Panc1 (cell line): ENCODE results near the gene SPEM2. TPM values are rescaled to one million over a fixed set of nuclear protein-coding genes. Genes with fewer than 3 reads are reported as not detected.

Experiments
- ATAC-seq: fragments of 200-7000 bp; cut with Tn5 transposase; 2 replicates; pipeline ENCODE4 v1.9.1; 2020; ENCODE audit warnings: mild to moderate bottlenecking, moderate library complexity
- BruUV-seq: library from RNA; stranded (reverse); fragments of 400-500 nt; replicated peaks from 2 replicates; lab custom pipeline; 2021; lab: Mats Ljungman, UMichigan
- CTCF ChIA-PET: fragments of 300-600 bp; sonication (Branson Sonifier 250); formaldehyde crosslinking; loops from one replicate; lab custom pipeline; 2022; ENCODE audit warnings: antibody characterized with exemption; lab: Charles Lee
- POLR2A ChIA-PET: fragments of 300-600 bp; sonication (Branson Sonifier 250); formaldehyde crosslinking; loops from one replicate; lab custom pipeline; 2022; ENCODE audit warnings: antibody characterized with exemption; lab: Charles Lee
- DNase-seq: peaks from one replicate; pipeline ENCODE4 v3.0.0-alpha.2; 2010; ENCODE audit warnings: low read depth, low spot score
- H3K27ac ChIP-seq: 2 replicates; pipeline ENCODE4 v1.5.1; 2011; ENCODE audit warnings: mild to moderate bottlenecking, low read length, inconsistent platforms
- H3K27me3 ChIP-seq: fragments of 200-500 bp; sonication (Bioruptor generic); 2 replicates; pipeline ENCODE4 v1.6.0; 2014; ENCODE audit warnings: low read length, inconsistent platforms; ENCODE audit not compliant: control insufficient read depth, insufficient read depth
- H3K36me3 ChIP-seq: fragments of 200-500 bp; sonication (Bioruptor generic); 2 replicates; pipeline ENCODE4 v1.5.1; 2014; ENCODE audit warnings: inconsistent platforms, mild to moderate bottlenecking, low read length, moderate library complexity; ENCODE audit not compliant: control insufficient read depth, insufficient read depth
- H3K4me1 ChIP-seq: 2 replicates; pipeline ENCODE4 v1.5.1; 2011; ENCODE audit warnings: inconsistent platforms, mild to moderate bottlenecking, low read length, moderate library complexity; ENCODE audit not compliant: control insufficient read depth, insufficient read depth
- H3K4me3 ChIP-seq, 2 experiments: 2 replicates each; pipeline ENCODE4 v1.5.1; 2011 to 2012; ENCODE audit warnings: low read depth in 2 of 2, low read length in 2 of 2, mild to moderate bottlenecking in 2 of 2, inconsistent platforms in 1 of 2, moderate library complexity in 1 of 2
- H3K9me3 ChIP-seq: fragments of 200-500 bp; sonication (Bioruptor generic); 2 replicates; pipeline ENCODE4 v1.5.1; 2014; ENCODE audit warnings: low read depth, mild to moderate bottlenecking, inconsistent platforms, low read length, moderate library complexity; ENCODE audit not compliant: control insufficient read depth, insufficient read depth
- CTCF ChIP-seq: fragments of 450-650 bp; IDR thresholded peaks from 2 replicates; pipeline ENCODE4 v1.5.1; 2017; ENCODE audit warnings: mild to moderate bottlenecking
- POLR2AphosphoS5 ChIP-seq: IDR thresholded peaks from 2 replicates; pipeline ENCODE4 v1.6.1; 2012; ENCODE audit warnings: mild to moderate bottlenecking, low read depth, low read length, moderate library complexity
- SIN3A ChIP-seq: IDR thresholded peaks from 2 replicates; pipeline ENCODE4 v1.6.1; 2012; ENCODE audit warnings: low read depth, mild to moderate bottlenecking, low read length, moderate library complexity, borderline replicate concordance; ENCODE audit not compliant: insufficient read depth
- TCF7L2 ChIP-seq: IDR thresholded peaks from 2 replicates; pipeline ENCODE4 v1.6.1; 2011; ENCODE audit warnings: mild to moderate bottlenecking, low read depth, low read length, inconsistent platforms
- in situ Hi-C: cut with HindIII; loops from 2 replicates; pipeline ENCODE4 v1.10.0; 2016; ENCODE audit warnings: low sequenced_read_pairs, low pct_unique_long_range_greater_than_20kb
- intact Hi-C: fragments of 100-400 bp; cut with micrococcal nuclease; formaldehyde crosslinking; loops from one replicate; pipeline ENCODE4 v1.10.0; 2022; ENCODE audit not compliant: unreplicated experiment
- total RNA-seq: library from RNA; stranded (reverse); gene quantifications from one replicate; pipeline ENCODE4 v1.2.1, GENCODE V29; 2021; ENCODE audit not compliant: unreplicated experiment
- TF ChIP-seq, protein P1 (sequence below), 2 experiments: IDR thresholded peaks; 2 replicates each; pipeline ENCODE4 v1.6.1; 2011 to 2012; ENCODE audit warnings: low read depth in 2 of 2, control low read depth in 1 of 2, low read length in 1 of 2, mild to moderate bottlenecking in 1 of 2, moderate library complexity in 1 of 2; ENCODE audit not compliant: insufficient read depth in 1 of 2

Gene SPEM2
- total RNA-seq, 1 experiment from 2014 or later = not detected

DNA sequence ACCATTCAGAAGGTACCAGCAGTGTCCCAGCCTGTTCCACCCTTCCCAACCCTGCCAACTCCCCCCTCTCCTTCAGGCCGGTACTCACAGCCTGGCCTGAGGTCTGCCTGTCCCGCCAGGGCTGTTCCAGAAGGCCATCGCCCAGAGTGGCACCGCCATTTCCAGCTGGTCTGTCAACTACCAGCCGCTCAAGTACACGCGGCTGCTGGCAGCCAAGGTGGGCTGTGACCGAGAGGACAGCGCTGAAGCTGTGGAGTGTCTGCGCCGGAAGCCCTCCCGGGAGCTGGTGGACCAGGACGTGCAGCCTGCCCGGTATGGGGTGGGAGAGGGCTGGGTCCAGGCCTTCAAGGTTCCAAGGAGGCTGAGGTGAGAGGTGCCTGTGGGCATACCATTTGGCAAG lies 10.6 kb upstream of the SPEM2 start:
- in situ Hi-C loops (no loop called here), intact Hi-C loops (no loop called here)
- Histone ChIP-seq H3K9me3 (no peaks in the 10 kb centered on the region), H3K27me3 (no peaks in the 10 kb centered on the region), H3K4me1 (no peaks in the 10 kb centered on the region), H3K27ac (no peak overlapping the region), H3K4me3 (no peak overlapping the region), H3K36me3 (no peaks in the 10 kb centered on the region)
- TF ChIP-seq SIN3A (no peak), TCF7L2 (no peak), POLR2AphosphoS5 (no peak), CTCF (no peak)
- TF ChIP-seq, protein P1, sequence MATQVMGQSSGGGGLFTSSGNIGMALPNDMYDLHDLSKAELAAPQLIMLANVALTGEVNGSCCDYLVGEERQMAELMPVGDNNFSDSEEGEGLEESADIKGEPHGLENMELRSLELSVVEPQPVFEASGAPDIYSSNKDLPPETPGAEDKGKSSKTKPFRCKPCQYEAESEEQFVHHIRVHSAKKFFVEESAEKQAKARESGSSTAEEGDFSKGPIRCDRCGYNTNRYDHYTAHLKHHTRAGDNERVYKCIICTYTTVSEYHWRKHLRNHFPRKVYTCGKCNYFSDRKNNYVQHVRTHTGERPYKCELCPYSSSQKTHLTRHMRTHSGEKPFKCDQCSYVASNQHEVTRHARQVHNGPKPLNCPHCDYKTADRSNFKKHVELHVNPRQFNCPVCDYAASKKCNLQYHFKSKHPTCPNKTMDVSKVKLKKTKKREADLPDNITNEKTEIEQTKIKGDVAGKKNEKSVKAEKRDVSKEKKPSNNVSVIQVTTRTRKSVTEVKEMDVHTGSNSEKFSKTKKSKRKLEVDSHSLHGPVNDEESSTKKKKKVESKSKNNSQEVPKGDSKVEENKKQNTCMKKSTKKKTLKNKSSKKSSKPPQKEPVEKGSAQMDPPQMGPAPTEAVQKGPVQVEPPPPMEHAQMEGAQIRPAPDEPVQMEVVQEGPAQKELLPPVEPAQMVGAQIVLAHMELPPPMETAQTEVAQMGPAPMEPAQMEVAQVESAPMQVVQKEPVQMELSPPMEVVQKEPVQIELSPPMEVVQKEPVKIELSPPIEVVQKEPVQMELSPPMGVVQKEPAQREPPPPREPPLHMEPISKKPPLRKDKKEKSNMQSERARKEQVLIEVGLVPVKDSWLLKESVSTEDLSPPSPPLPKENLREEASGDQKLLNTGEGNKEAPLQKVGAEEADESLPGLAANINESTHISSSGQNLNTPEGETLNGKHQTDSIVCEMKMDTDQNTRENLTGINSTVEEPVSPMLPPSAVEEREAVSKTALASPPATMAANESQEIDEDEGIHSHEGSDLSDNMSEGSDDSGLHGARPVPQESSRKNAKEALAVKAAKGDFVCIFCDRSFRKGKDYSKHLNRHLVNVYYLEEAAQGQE (IDR thresholded peaks at IDR 0.05; ENCODE audit: insufficient read depth in 1 of 2, low read depth in 2 of 2, low read length in 1 of 2) = no peak
- ATAC-seq = no peak
- POLR2A ChIA-PET = no interaction called here
- CTCF ChIA-PET = no interaction called here
- BruUV-seq = no TSS peak
- DNase-seq = no peak

DNA sequence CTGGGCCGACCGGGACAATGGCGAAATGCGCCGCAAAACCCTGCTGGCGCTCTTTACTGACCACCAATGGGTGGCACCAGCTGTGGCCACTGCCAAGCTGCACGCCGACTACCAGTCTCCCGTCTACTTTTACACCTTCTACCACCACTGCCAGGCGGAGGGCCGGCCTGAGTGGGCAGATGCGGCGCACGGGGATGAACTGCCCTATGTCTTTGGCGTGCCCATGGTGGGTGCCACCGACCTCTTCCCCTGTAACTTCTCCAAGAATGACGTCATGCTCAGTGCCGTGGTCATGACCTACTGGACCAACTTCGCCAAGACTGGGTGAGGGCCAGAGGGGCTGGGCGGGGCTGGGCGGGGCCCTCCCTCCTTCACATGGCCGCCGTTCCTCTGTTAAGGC lies 9.6 kb upstream of the SPEM2 start:
- intact Hi-C loops (no loop called here), in situ Hi-C loops (no loop called here)
- ATAC-seq (no peak), DNase-seq (no peak)
- Histone ChIP-seq H3K27me3 (no peaks in the 10 kb centered on the region), H3K36me3 (no peaks in the 10 kb centered on the region), H3K9me3 (no peaks in the 10 kb centered on the region), H3K4me3 (no peak overlapping the region), H3K27ac (no peak overlapping the region), H3K4me1 (no peaks in the 10 kb centered on the region)
- ChIA-PET POLR2A (no interaction called here), CTCF (no interaction called here)
- TF ChIP-seq, protein P1 (IDR thresholded peaks at IDR 0.05; ENCODE audit: insufficient read depth in 1 of 2, low read depth in 2 of 2, low read length in 1 of 2) = no peak
- TF ChIP-seq POLR2AphosphoS5 = no peak
- TF ChIP-seq CTCF = no peak
- TF ChIP-seq TCF7L2 = no peak
- no peak for TF ChIP-seq SIN3A
- BruUV-seq = no TSS peak
